DND-41 (cell line): ENCODE data around the gene WNK2.
"Not testable (repeated sequence)": the region's sequence is repeated elsewhere in the genome, so short reads cannot be mapped to it uniquely, and the experiment has no call there.

Experiments
- EZH2 ChIP-seq: IDR thresholded peaks from 3 replicates; pipeline ENCODE4 v1.6.1; 2012; ENCODE audit warnings: borderline replicate concordance, low read depth, mild to moderate bottlenecking, moderate library complexity, low read length, inconsistent platforms; ENCODE audit not compliant: severe bottlenecking
- TF ChIP-seq, protein P1 (sequence below): IDR thresholded peaks from 2 replicates; pipeline ENCODE4 v1.5.1; 2012; ENCODE audit warnings: borderline replicate concordance, low read length, moderate library complexity, mild to moderate bottlenecking; ENCODE audit not compliant: poor library complexity, severe bottlenecking; ENCODE audit errors: extremely low read depth

DNA sequence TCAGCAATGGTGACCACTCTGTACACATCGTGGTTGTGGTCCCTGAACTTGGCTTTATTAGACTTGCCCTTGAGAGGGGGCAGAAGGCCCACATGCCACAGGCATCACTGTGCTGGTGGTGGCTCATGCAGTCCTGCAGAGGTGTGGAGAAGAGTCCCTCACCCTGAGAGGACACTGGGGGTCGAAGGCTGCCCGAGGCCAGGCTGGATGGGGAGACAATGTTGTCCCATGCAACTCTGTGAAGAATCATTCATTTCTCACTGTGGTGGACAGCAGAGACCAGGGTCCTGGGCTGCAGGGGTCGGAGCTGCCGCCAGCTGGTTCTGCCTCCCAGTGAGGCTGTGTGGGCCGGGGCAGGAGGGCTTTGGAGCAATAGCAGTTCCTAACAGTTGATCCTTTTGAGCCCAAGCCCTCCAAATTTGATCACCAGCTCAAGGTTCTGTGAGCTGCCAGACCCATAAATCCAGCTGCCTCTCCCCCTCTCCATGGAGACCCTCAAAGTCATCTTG, 139.6 kb downstream of the WNK2 start:
- TF ChIP-seq EZH2 = not testable (repeated sequence)
- TF ChIP-seq, protein P1, sequence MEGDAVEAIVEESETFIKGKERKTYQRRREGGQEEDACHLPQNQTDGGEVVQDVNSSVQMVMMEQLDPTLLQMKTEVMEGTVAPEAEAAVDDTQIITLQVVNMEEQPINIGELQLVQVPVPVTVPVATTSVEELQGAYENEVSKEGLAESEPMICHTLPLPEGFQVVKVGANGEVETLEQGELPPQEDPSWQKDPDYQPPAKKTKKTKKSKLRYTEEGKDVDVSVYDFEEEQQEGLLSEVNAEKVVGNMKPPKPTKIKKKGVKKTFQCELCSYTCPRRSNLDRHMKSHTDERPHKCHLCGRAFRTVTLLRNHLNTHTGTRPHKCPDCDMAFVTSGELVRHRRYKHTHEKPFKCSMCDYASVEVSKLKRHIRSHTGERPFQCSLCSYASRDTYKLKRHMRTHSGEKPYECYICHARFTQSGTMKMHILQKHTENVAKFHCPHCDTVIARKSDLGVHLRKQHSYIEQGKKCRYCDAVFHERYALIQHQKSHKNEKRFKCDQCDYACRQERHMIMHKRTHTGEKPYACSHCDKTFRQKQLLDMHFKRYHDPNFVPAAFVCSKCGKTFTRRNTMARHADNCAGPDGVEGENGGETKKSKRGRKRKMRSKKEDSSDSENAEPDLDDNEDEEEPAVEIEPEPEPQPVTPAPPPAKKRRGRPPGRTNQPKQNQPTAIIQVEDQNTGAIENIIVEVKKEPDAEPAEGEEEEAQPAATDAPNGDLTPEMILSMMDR = not testable (repeated sequence)
